Measurements from ENCODE around the gene CCT8. TPM values are rescaled to one million over a fixed set of nuclear protein-coding genes. Genes with fewer than 3 reads are reported as not detected.

Gene CCT8
- total and polyA plus RNA-seq, 9 of the 15 experiments (the other 6 are each of a cell fraction or from before 2014, with no cell fraction given) = 451 to 1,153 (median 677) TPM

DNA sequence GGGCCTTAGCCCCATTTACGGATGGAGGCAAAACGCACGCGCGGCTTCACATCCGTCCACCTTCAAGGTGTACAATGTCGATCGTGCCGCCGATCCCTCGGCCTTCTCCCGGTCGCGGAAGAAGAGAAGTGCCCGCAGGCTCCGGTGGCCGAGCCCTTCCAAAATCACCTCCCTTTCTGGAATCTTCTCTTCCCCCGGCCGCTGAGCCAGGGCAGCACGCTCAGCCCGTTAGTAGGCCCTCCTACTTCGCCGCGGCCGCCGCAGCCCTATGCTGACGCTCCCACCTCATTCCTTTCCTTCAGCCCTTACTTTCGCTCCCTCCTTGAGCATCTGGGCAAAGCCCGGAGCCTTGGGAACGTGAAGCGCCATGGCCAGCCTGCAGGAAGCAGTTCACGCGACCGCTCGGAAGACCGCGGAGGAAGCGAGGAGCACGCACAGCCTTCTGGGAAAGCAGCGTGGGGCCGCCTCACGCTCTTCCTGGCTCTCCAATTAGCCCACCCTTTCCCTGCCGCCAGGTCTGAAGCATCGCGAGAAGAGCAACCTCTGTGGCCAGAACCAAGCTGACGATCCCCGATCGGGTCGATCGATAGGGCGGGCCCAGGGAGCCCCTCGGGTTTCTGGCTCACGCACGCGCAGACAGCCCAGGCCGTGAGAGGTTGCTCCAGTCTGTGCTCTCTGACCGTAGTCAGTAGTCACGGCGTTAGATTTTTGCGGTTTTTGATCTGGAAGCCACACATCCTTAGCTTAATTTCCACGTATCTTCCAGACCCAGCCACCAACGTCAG lies at the start of gene CCT8 (continued):
- TF ChIP-seq RFX7 (CRISPR knock-in tag; IDR thresholded peaks at IDR 0.05) (no peak), ARID2 (IDR thresholded peaks at IDR 0.05) (no peak; the same call in 1 of the 2 replicates), FOXA3 (CRISPR knock-in tag; conservative IDR thresholded peaks at IDR 0.05 in 1 of 2, IDR thresholded peaks at IDR 0.05 in 1 of 2) (no peak), NCOA1 (IDR thresholded peaks at IDR 0.05; ENCODE audit: low read depth) (no peak), ILK (tag; IDR thresholded peaks at IDR 0.05; ENCODE audit: borderline replicate concordance, low read depth) (no peak), POLR3G (IDR thresholded peaks at IDR 0.05; ENCODE audit: extremely low read depth, insufficient read length, insufficient replicate concordance) (no peak), BCOR (IDR thresholded peaks at IDR 0.05) (0 out of 2 replicates have a peak, but pooled peaks have one; percentile 6), E2F3 (CRISPR knock-in tag; IDR thresholded peaks at IDR 0.05) (no peak), TCF7L2 (IDR thresholded peaks at IDR 0.05; ENCODE audit: low read depth, low read length) (peak; percentile 38; the same call in 1 of the 2 replicates), SIRT6 (IDR thresholded peaks at IDR 0.05; ENCODE audit: low read depth, low read length) (no peak), ZBTB7A (IDR thresholded peaks at IDR 0.05; ENCODE audit: borderline replicate concordance, control insufficient read depth, low read depth, low read length) (peak; percentile 73; the same call in 1 of the 2 replicates)
- TF ChIP-seq, protein P1, sequence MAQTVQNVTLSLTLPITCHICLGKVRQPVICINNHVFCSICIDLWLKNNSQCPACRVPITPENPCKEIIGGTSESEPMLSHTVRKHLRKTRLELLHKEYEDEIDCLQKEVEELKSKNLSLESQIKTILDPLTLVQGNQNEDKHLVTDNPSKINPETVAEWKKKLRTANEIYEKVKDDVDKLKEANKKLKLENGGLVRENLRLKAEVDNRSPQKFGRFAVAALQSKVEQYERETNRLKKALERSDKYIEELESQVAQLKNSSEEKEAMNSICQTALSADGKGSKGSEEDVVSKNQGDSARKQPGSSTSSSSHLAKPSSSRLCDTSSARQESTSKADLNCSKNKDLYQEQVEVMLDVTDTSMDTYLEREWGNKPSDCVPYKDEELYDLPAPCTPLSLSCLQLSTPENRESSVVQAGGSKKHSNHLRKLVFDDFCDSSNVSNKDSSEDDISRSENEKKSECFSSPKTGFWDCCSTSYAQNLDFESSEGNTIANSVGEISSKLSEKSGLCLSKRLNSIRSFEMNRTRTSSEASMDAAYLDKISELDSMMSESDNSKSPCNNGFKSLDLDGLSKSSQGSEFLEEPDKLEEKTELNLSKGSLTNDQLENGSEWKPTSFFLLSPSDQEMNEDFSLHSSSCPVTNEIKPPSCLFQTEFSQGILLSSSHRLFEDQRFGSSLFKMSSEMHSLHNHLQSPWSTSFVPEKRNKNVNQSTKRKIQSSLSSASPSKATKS (CRISPR knock-in tag; IDR thresholded peaks at IDR 0.05) = no peak
- TF ChIP-seq, protein P2, sequence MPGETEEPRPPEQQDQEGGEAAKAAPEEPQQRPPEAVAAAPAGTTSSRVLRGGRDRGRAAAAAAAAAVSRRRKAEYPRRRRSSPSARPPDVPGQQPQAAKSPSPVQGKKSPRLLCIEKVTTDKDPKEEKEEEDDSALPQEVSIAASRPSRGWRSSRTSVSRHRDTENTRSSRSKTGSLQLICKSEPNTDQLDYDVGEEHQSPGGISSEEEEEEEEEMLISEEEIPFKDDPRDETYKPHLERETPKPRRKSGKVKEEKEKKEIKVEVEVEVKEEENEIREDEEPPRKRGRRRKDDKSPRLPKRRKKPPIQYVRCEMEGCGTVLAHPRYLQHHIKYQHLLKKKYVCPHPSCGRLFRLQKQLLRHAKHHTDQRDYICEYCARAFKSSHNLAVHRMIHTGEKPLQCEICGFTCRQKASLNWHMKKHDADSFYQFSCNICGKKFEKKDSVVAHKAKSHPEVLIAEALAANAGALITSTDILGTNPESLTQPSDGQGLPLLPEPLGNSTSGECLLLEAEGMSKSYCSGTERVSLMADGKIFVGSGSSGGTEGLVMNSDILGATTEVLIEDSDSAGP (CRISPR knock-in tag; IDR thresholded peaks at IDR 0.05) = no peak
- TF ChIP-seq, protein P3, sequence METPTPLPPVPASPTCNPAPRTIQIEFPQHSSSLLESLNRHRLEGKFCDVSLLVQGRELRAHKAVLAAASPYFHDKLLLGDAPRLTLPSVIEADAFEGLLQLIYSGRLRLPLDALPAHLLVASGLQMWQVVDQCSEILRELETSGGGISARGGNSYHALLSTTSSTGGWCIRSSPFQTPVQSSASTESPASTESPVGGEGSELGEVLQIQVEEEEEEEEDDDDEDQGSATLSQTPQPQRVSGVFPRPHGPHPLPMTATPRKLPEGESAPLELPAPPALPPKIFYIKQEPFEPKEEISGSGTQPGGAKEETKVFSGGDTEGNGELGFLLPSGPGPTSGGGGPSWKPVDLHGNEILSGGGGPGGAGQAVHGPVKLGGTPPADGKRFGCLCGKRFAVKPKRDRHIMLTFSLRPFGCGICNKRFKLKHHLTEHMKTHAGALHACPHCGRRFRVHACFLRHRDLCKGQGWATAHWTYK (CRISPR knock-in tag; IDR thresholded peaks at IDR 0.05) = 0 out of 2 replicates have a peak, but pooled peaks have one; percentile 44
- TF ChIP-seq, protein P4, sequence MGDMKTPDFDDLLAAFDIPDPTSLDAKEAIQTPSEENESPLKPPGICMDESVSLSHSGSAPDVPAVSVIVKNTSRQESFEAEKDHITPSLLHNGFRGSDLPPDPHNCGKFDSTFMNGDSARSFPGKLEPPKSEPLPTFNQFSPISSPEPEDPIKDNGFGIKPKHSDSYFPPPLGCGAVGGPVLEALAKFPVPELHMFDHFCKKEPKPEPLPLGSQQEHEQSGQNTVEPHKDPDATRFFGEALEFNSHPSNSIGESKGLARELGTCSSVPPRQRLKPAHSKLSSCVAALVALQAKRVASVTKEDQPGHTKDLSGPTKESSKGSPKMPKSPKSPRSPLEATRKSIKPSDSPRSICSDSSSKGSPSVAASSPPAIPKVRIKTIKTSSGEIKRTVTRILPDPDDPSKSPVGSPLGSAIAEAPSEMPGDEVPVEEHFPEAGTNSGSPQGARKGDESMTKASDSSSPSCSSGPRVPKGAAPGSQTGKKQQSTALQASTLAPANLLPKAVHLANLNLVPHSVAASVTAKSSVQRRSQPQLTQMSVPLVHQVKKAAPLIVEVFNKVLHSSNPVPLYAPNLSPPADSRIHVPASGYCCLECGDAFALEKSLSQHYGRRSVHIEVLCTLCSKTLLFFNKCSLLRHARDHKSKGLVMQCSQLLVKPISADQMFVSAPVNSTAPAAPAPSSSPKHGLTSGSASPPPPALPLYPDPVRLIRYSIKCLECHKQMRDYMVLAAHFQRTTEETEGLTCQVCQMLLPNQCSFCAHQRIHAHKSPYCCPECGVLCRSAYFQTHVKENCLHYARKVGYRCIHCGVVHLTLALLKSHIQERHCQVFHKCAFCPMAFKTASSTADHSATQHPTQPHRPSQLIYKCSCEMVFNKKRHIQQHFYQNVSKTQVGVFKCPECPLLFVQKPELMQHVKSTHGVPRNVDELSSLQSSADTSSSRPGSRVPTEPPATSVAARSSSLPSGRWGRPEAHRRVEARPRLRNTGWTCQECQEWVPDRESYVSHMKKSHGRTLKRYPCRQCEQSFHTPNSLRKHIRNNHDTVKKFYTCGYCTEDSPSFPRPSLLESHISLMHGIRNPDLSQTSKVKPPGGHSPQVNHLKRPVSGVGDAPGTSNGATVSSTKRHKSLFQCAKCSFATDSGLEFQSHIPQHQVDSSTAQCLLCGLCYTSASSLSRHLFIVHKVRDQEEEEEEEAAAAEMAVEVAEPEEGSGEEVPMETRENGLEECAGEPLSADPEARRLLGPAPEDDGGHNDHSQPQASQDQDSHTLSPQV (IDR thresholded peaks at IDR 0.05) = no peak

Measured in K562 (cell line).